Left lobe of liver (tissue), 2 donors: ENCODE results near the gene TMTC4. TPM values are rescaled to one million over a fixed set of nuclear protein-coding genes. Genes with fewer than 3 reads are reported as not detected.
"Not testable (repeated sequence)": the region's sequence is repeated elsewhere in the genome, so short reads cannot be mapped to it uniquely, and the experiment has no call there.

Experiments
- ATAC-seq: fragments of 200-7000 bp; cut with Tn5 transposase; one replicate; pipeline ENCODE4 v1.9.1; 2020; ENCODE audit warnings: mild to moderate bottlenecking, moderate library complexity
- DNase-seq: peaks from one replicate; pipeline ENCODE4 v3.0.0-alpha.2; 2020; ENCODE audit warnings: low spot score
- total RNA-seq: library from RNA; stranded (reverse); gene quantifications from one replicate; pipeline ENCODE4 v1.2.1, GENCODE V29; 2021
- donor health status: DM: no; HTN: no; CAD: no; lungs with moderate emphysema.
- donor health status: DM: no; HTN: yes; CAD: no.

The TMTC4 gene
- total RNA-seq, 1 donor from 2014 or later: 17.2 TPM

DNA sequence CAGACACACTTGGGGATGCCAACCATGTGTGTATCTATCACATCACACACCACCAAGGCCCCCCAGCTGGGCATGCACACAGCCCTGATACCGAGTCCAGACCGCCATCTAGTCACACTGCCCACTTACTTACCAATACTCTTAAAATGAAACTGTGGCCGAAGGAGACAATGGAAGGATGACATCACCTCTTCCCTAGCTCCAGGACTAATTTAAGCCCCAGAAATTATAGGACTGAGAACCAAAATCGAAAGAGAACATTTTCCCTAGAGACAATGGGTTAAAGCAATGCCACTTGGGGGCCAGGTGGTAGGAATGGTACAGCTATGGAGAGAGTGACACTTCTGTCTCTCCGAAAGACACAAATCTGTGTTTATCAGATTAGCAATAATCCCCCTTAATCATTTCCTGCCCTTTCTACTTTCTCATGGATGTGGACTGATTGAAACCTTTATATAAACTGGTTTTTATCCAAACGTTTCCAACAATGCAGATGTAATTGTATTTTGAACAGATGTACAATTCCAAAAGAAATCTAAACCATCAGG, 85.3 kb downstream of the TMTC4 start:
- DNase-seq (no peak), ATAC-seq (no peak)

DNA sequence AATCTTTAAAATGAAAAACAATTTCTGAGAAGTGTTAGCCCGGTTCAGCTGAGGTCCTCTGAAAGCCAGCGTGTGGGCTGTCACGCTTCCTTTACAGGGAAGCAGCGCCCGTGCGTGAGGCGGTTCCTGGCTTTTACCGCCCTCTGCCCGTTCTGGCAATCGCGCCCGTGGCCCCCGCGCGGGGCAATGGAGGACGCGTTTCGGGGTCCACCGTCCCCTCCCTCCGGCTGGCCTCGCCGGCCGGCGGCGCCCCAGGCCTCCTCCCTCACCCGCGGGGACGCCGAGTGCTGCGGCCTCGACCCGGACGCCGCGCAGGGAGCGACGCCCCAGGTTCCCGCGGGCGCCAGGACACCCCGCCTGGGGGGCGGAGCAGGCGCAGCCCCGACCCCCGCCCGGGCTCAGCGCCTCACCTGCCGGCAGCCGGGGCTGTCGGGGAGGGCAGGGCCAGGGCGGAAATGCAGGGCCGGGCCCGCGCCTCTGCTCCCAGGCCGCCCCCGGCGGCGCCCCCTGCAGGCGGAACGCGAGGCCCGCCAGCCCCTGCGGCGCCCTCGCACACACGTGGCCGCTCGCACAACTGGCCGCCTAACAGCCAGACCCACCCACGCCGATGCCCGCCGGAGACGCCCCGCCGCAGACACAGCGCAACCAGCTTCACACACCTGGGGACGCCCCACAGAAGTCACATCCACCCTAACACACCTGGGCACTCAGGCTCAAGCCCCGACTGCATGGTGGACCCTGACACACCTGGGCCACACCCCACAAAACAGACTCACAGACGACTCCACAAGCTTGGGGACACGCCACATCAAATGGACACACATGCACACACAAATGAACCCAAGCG, 86.0 kb downstream of the TMTC4 start, which contains the start of gene GGACT:
GGACT (minus strand) TSS at position 459 of the 847 bp plus-strand sequence. CDS start 56,198 bp downstream, outside the sequence.
- peak; percentile 94 for ATAC-seq

DNA sequence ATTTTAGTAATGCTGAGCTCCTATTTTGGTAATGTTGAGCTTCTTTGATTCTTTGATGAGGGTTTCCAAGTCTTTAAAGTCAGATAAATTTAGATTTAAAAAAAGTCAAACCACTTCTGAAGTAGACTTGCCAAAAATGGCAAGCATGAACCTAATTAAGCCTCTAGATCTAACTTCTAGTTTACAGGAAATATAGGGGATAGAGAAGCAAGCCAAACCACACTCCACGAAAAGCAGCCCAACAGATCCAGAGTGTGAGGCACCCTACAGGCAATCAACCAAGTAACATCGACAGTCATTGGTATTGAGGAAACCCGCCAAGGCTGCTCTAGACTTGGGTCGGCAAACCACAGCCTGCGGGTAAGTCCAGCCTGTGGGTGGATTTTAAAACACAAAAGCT, 89.7 kb downstream of the TMTC4 start:
- DNase-seq (no peak), ATAC-seq (no peak)

More for the DNA sequence above, 86.0 kb downstream of the TMTC4 start, which contains the start of gene GGACT:
- peak; percentile 74 for DNase-seq

DNA sequence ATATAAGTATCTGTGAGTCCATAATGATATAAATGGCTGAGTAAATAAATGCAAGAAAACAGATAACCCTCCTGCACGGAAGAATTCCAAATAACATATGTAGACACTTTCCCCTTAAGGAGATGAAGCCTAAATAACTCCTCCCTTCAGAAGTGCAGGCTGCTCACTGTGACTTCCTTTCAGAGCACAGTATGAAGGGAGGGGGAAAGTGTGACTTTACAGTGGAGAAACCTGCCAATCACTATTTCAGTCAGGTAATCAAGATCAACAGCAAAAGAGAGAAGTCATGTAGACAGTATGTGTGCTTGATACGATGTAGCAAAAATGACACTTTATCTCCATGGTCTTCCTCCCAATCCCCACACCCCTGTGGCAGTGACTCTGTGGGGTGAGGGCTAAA, 93.1 kb downstream of the TMTC4 start:
- no peak for DNase-seq
- no peak for ATAC-seq

- DNase-seq: no peak
- ATAC-seq: no peak
Measured at GRCh38 chr13:100581030-100581429, 93.6 kb downstream of the TMTC4 start.

- no peak for ATAC-seq
- DNase-seq: no peak
Measured at GRCh38 chr13:100580045-100580444, 94.5 kb downstream of the TMTC4 start.

GRCh38 chr13:100577239-100577638, 97.4 kb downstream of the TMTC4 start:
- ATAC-seq, DNase-seq: not testable (repeated sequence)

GRCh38 chr13:100573121-100573520, 101.5 kb downstream of the TMTC4 start:
- DNase-seq: peak; percentile 76
- ATAC-seq: peak; percentile 97

GRCh38 chr13:100566543-100566942, 108.1 kb downstream of the TMTC4 start:
- ATAC-seq (no peak), DNase-seq (no peak)

GRCh38 chr13:100565286-100565685, 109.3 kb downstream of the TMTC4 start:
- DNase-seq: no peak
- ATAC-seq: peak; percentile 66

GRCh38 chr13:100564444-100565223, 110.0 kb downstream of the TMTC4 start:
- no peak for DNase-seq

GRCh38 chr13:100563779-100564178, 110.8 kb downstream of the TMTC4 start:
- ATAC-seq (no peak), DNase-seq (no peak)

More at GRCh38 chr13:100564444-100565223, 110.0 kb downstream of the TMTC4 start:
- ATAC-seq: peak; percentile 51

DNA sequence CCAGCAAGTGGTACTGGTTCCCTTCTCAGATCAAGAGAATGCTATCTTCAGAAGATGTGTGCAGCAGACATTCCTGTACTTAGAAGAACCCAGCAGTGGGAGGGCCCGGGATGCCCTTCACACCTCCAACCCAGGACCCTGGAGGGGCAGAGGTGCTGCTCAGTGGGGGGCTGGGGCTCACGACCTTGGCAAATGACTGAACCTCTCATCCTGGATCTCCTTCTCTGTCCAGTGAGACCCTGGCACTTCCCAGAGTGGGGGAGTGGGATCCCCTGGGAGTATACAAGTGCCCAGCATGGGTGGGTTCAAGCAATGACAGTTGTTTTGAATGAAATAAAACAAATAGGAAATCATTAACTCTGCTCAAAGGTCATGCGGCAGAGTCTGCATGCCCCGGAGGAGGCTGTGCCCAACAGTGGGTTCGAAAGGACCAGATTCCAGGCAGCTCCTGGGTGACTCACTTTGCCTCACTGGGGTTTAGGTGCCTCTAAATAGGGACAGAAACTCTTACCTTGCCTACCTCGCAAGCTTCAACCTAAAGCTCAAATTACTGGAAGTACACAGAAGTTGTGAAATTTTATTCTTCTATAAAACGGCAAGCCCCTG, 112.9 kb downstream of the TMTC4 start:
- DNase-seq: no peak

DNA sequence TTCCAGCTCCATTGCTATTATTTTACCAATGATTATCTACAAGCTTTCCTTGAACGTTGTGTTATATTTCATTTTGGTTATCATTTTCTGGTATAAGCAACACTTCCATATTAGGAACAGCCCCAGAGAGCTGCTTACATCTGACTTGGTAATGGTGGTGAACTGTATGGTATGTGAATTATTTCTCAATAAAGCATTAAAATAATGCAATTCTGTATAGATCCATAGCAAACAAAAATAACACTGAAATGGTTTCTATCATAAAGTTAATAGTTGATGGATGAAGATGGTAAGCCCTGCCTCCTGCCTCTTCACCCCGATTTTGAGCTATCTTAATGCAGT, 113.5 kb downstream of the TMTC4 start:
- ATAC-seq (no peak), DNase-seq (no peak)

More for the DNA sequence above, 112.9 kb downstream of the TMTC4 start:
- peak; percentile 66 for ATAC-seq

DNA sequence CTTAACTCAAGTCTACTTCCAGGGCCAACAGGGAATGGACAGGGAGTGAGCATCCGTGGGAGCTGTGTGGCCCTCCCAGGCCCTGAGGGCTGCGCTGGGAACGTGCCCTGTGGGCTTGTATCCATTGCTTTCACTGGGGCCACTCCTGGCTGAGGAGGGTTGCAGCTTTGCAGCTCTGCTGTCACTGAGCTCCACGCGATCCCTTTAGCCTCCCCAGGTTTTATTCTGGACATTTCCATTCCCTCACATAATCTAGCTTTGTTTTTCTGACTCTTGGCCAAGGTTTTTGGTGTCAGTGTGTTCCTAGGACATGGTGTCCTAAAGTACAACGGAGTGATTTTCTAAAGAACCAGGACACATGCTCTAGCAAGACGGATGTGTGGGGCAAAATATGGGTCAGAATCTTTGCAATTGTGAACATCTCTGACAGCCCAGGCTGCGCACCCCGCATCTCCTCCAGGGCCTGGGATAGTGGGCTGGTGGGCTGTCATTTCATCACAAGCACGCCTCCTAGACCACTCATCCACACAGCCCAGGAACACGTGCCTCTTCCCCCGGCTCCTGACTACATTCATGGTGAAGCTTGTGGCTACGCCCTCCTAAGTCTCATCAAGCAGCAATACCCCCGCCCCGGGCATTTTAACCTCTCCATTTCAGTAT, 114.0 kb downstream of the TMTC4 start:
- ATAC-seq: peak; percentile 55
- DNase-seq: no peak

DNA sequence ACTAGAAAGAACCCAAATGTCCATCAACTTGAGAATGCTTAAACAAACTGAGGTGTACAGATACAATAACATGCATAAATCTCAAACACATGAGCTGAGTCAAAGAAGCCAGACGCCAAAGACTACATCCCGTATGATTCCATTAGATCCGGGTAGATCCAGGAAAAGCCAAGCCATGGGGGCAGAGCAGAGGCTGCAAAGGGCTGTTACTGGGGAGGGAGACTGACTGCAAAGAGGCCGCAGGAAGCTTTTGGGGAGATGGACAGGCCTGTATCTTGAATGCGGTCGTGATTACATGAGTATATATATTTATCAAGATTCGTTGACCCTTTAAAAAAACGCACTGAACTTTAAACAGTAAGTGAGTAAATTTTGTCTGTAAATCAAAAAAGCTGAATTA, 114.7 kb downstream of the TMTC4 start:
- ATAC-seq (no peak), DNase-seq (no peak)
